GM19023 (cell line): ENCODE measurements around the gene PRELID1.
"Not testable (repeated sequence)": the region's sequence is repeated elsewhere in the genome, so short reads cannot be mapped to it uniquely, and the experiment has no call there.

Source experiments
- ATAC-seq: cut with Tn5 transposase; IDR thresholded peaks from one replicate; pipeline ENCODE4 v1.9.1; 2021; ENCODE audit warnings: mild to moderate bottlenecking, moderate library complexity; ENCODE audit not compliant: unreplicated experiment

The PRELID1 gene

DNA sequence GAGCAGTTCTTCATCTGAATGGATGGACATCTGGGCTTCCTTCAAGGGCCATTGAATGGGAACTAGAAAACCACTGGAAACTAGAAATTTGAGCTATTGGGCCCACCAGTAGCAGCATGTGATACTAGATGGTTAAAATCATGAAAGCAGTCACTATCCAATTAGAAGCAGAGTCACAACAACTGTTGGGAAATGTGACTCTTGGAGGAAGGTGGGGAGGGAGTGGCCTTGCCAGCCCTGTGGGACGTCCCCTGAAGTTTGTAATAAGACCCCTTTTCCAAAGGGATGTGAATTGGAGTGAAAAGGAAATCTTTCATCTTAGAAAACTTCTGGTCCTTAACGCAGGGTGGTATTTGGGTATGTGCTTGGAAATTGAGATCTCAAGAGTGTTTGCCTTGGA is 5.7 kb upstream of the PRELID1 start:
- ATAC-seq, result no peak

DNA sequence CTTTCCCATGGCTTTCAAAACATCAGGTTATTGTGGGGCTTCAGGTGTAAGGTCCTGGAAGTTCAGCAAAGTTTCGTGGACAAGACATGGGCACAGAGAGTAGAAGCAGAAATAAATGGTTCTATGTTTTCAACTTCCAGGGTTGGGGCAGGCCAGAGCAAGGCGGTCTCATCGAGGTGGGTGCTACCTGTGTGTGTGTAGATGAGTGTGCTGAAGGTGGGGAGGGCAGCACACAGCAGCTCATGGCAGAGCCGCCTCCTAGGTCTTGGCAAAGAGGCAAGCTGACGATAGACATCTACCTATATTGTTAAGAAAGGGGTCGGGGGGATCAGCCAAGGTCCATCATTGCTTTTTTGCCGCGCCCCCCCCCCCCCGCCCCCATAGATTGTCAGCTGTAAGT is 3.9 kb upstream of the PRELID1 start:
- ATAC-seq, result no peak

DNA sequence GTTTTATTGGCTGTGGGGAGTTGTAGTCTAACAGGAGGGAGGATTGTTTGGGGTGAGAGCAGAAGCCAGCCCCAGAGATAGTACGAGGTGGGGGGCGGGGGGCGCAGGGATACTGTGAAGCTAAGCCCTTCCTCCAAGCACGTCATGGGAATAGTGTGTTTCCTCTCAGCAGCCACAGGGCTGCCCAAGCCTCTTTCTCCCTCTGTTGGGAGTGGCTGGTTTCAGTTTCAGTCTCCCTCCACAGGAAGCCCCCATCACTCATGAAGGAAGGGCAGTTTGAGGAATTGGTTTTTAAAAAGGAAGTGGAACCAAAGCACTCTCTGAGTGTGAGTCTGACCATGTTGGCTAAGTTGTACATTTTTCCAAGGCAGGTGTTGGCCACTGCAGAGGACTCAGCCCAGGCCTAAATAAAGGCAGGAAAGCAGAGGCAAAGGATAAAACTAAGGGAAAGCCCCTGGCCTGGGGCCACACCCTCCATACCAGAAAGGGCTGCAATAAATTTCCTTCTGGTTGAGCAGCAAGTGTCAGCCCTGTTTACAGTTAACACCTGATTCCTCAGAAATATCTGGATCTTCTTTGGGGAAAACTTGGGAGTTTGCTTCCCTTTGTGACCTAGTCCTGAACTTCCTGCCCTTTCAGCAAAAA is 3.2 kb upstream of the PRELID1 start:
- no peak for ATAC-seq

DNA sequence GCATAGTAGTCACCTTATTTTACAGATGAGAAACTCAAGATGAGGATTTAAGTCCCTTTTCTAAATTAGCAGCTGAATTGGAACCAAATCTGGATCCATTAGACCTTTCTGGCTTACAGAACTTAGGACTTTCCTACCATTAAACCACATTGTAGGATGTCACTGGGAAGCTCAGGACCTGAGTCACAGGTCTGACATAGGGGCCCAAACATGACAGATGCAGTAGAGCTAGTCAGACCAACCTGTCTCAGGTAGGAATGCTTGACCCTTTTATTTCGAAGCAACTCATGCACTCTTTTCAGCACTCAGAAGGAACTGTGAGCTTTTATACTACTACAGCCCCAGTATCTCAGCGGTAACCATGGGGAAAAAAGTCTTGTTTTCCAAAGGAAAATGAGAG is 2.6 kb upstream of the PRELID1 start:
- ATAC-seq, result no peak

DNA sequence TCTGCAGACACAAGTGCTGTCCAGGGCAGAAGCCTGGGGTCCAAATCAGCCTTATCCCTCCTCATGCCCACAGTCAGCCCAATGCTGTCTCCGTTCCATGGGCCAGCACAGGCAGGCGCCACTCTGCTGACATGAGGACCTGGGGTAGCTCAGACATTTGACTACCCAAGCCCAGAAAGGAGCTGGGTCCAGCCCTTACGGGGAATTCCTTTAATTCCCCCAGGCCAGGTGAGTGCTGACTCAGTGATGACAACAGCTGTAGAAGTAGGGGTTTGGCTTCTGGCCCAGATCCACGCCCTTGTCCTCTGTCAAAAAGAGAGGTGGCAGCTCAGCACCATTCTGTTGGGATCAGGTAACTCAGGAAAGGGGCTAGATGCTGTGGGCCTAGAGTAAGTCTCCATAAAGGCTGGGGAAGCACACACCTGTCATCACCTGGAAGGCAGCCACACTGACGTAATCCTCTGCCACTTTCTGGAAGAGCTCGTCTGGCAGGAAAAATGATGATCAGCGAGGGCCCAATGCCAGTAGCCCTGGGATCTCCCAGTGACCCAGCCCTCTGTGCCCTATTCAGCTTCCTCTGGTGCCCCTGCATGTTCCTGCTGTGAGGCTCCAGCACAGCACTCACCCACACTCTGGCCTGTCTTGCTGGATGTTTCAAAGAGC is 2.0 kb upstream of the PRELID1 start:
- no peak for ATAC-seq

DNA sequence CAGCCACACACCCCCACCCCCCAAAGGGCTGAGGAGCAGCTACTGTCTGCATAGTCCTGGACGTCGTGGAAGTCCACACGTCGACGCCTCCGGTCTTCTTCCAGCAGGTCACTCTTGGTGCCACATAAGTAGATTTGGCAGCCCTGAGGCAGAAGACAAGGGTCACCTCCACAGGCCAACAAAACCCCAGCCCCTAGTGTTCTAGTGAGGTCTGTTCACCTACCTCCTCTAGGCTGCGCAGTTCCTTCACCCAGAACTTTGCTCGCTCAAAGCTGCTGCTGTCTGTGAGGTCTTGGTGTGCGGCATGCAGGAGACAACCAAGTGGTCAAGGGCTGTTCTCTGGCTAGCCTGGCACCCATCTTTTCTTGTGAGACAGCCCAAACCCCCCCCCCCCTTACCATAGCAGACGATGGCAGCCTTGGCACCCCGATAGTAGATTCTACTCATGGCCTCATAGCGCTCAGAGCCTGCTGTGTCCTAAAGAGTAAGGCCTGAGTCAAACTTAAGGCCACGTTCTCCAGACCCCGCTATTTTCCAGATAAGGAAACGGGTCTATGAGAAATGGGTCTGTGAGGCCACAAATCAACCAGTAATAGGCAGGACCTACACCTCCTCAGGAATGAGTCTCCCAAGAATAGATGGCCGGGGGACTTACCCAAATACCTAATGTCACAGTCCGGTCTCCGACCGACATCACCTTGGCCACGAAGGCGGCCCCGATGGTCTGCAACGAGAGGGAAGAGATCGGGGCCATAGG is 1.1 kb upstream of the PRELID1 start:
- ATAC-seq, result no peak

DNA sequence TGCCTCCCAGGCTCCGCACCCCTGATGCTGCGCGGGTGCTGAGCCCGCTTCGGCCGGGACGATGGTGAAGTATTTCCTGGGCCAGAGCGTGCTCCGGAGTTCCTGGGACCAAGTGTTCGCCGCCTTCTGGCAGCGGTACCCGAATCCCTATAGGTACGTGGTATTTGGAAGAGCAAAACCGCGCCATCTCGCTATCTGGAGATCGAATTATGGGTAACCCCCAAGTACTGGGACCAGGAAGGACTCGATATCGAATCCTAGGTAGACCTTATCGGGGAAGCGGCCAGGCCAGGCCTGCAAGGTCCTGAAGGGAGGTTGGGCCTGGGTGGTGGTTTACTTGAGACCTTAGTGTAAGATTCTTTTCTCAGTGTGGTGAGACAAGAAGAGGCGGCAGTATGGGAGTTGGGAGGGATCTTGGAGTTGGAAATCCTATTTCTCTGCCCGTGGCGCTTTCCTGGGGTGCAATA is 359 bp downstream of the PRELID1 start:
- ATAC-seq, result peak; percentile 4

DNA sequence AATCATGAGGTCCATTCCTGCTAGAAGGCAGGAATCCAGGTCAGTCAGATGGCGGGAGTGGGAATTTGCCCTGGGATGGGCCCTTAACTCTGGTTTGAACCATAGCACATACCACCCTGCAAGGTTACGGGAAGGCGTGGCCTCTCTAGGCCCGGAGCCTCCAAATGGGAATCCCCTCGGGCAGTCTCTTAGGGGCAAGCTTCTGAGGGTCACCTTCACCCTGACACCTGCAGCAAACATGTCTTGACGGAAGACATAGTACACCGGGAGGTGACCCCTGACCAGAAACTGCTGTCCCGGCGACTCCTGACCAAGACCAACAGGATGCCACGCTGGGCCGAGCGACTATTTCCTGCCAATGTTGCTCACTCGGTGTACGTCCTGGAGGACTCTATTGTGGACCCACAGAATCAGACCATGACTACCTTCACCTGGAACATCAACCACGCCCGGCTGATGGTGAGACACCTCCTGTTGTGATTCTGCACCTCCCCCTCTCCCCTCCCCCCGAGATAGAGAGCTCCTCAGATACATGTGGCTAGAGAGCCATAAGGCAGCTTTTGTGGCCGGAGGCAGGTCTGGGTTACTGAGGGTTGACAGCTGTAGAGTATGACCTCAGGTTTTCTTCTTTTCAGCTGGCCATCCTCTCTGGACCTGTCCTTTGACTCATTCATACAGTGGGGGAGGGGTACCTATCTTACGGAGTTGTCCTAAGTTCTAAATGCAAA is 957 bp downstream of the PRELID1 start:
- no peak for ATAC-seq

DNA sequence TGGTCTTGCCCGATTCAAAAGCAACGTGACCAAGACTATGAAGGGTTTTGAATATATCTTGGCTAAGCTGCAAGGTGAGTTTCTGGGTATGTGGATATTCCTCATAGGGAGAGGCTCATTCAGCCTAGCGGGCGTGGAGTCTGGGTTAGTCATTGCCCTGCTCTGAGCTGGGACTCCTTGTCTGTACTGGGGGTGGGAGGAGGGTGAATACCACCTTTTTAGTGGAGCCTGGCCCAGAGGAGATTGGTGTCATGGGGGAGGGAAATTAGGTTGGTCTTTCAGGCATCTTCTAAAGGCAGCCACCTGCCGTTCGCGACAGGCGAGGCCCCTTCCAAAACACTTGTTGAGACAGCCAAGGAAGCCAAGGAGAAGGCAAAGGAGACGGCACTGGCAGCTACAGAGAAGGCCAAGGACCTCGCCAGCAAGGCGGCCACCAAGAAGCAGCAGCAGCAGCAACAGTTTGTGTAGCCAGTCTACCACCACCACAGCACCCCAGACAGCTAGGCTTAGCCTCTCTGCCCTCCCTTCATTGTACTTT is 2.6 kb downstream of the PRELID1 start:
- not testable (repeated sequence) for ATAC-seq

DNA sequence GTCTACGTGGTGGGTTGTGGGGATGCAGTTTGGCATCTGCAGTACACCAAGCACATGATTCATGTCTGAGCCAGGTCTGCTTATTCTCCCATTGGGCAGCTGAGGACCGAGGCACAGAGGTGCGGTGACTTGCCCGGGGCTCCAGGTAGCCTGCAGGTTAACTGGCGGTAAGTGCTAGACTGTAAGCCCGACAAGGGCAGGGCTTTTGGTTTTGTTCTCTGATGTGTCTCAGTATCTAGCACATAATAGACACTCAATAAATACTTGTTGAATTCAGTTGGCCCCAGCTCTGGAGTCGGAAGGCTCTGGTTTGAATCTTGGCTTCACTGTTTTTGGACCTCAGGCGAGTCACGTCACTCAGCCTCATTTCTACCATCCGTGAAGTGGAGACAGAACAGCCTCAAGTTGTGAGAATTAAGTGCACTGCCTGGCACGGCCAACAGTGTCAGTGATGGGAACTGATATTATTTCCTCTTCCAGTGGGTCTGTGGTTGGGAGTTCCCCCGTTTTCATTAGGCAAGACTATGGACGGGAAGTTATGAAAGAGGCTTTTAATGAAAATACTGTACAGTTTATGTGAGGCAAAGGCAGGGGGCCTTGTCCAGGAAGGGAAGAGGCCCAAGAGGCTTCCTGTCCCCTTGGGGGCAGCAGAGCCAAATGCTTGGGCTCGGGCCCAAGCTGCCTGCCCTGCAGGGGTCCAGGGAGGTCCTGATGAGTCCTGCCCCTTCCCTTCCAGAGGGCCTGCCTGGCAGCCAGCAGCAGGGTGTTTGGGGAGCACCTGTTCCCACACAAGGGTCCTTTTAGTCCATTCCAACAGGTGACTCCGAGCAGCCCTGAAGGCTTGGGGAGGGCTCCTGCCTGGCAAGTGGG is 3.3 kb downstream of the PRELID1 start:
- no peak for ATAC-seq

DNA sequence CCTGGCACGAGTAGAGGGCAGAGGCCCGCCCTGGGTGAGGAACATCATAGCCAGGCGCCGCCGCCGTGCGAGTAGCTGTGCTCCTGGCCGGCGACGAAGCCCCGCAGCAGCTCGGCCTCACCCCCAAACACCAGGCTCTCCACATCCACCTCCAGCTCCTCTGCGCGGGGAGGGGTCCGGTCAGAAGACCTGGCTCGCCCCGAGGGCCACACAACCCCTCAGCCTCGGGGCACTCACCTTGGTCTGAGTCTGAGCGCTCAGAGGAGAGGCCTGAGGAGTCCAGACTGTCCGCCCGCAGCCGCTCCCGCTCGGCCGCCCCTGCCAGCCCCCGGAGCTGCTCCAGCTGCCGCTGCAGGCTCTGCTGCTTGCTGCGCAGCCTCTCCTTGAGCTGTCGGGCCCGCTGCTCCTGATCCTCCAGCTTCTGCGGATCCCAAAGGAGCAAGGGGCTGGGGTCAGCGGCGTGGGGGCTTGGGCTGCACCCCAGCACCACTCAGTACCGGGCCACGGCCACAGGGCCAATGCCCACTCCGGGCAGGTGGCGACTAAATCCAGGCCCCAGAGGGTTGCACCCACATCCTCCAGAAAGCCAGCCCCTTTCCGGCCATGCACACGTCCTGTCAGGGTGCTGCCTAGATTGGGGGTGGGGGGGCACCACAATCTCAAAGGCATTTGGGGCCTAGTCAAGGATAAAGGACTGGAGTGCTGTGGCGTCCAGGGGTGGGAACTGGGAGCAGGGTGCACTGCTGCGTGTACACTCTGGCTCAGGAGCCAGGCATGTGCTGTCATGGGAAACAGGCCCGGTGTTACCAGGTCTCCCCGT is 4.2 kb downstream of the PRELID1 start:
- ATAC-seq, result no peak

DNA sequence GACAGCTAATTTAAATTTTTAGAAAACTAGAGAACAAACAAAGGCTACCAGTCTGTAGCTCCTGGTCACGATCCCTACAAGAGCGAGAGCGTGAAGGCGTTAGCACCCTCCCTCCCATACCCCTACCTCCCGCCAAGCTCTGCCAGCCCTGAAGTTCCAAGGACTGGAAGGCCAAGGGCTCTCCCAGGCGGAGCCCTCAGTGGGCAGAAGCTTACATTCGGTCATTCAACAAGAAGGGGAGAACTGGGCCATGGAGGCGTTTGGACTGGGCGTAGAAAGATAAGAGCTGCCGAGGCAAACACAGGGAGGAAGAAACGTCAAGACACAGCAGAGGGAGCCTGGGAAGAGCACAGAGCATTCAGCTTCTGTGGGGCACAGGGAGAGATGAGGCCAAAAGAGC is 5.1 kb downstream of the PRELID1 start:
- no peak for ATAC-seq

DNA sequence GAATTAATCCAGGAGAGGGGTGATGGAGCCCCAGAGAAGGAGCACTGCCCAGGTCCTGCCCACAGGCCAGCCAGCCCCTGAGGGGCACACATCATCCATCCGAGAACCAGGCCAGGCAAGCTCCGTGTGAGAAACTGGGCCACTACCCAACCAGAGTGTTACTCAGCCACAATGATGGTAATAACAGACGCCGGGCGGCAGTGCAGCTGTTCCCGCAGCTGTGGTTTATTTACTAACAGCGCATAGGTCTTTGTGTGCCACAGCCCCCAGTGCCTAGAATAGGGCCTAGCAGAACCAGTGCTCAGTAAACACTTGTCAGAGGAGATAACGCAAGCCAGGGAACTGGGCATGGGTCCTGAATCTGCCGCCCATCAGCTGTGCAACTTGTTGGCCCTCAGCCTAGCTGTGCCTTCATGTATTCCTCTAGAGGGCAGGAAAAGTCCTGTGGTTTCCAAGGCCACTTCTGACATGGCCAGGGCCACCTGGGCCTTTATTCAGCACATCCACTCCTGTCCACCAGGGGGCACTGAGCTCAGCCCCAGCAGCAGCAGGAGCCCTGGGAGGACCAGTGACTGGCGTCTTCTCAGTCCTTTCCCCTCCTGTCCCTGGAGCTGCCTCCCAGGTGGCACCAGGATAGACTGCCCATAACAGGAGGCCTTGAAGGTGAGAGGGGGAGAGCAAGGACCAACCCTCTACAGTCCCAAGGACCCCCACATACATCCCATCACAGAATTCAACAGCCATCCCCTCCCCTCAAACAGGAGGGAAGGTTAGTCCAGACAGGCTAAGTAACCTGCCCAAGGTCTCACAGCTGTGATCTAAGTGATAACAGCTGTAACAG is 6.0 kb downstream of the PRELID1 start:
- no peak for ATAC-seq

DNA sequence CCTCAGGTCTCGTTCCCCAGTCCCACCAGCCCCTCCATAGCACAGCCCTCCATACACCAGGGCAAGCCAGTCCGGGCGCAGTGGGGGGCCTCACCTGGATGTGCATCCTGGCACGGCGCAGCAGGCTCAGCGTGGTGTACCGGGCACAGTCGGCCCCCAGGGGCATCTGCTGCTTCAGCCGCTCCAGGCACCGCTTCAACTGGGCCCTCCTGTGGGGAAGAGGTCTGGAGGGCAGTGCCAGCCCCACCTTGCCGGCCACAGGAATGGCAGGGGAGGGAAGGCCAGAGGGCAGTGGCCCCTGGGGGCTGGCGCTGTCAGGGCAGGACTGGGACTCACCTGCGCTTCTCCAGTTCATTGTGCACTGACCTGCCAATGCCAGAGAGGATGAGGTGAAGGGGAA is 6.7 kb downstream of the PRELID1 start:
- no peak for ATAC-seq

DNA sequence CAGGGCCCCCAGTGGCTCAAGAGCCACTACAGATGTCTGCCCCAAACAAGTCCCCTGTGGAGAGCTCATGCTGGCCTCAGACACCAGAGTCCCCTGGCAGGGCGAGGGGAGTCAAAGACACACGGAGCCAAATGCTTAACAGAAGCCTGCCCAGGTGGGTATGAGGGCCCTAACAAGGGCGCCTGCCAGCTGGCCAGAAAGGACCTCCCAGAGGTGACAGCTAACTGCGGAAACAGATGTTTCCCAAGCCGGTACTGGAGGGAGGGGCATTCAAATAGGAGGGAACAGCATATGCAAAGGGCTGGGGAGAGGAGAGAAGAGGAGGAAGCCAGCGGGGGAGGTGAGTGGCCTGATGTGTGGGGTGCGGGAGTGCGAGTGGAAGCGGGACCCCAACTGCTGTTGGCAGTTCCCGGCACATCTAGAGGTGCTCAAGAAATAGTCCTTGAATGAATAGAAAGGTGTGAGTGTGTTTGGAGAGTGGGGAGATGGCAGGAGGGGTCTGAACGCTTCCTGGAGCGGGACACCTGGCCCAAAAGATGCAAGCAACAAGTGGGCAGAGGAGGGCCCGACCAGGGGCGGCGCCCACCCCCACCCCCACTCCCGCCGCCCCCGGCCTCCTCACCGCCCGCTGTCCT is 7.3 kb downstream of the PRELID1 start:
- ATAC-seq, result no peak

DNA sequence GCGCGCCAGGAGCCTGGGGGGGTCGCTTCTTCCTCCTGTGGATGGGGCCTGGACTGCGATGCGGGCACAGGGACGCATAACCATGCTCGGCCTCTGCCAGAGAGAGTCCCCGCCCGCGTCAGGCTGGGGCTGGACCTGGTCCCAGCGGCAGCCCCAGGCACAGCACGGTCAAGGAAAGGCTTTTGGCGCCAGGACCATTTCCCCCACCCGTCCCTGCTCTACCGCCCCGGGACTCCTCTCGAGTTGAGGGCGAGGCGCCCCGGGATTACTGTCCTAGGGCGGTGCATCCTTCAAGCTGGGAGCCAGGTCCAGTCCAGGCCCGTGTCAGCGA is 7.8 kb downstream of the PRELID1 start:
- ATAC-seq, result no peak

DNA sequence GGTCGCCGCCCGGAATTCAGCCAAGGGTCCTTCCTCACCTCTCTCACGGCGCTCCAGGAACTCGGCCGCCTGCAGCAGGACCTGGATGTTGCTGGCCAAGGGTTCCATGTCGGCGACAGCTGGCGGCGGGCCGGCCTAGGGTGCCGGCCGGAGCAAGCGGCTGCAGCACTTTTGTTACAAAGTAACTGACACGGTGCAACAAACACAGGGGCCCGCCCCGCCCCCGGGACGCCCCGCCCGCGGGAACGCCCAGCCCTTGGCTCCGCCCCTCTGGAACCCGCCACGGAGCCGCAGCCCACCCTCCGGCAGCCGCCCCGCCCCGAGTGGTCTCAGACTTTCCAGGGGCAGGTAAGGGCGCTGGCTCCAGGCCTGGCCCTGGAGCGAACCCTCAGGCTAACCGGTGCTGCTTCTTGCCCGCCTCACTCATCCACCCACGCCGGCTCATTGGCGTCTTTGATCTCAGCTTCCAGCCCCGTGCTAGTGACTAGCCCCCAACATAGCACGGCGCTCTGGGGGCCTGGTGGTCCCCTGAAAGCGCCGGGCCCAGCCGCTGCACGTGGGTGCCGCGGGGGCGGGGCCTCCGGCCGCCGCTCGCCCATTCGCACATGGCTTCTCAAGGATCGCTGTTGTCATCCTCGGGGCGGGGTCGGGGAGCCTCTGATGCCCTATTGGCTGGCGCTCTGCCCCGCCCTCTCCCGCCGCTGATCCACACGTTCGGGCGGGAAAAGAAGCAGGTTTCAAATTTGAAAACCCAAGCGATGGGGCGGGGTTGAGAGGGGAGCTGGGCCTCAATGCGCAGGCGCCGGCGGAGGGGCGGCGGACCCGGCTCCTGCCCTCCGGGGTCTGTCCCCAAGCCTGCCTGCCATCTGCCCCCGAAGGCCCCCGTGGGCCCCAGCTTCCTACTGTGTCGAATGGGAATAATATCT is 8.4 kb downstream of the PRELID1 start, which contains the start of gene MXD3:
MXD3 (minus strand) TSS at position 176 of the 926 bp plus-strand sequence; CDS start at position 108, 68 bp downstream.
- ATAC-seq, result peak; percentile 82
